HuH-7 (cell line): Measurements from ENCODE around the gene CARD8.
A peak's percentile ranks its signal among the peaks of the same experiment; 100 is the strongest.

ENCODE experiments used
- DNase-seq: peaks from one replicate; pipeline ENCODE4 v3.0.0; 2011; ENCODE audit warnings: low spot score

The CARD8 gene

DNA sequence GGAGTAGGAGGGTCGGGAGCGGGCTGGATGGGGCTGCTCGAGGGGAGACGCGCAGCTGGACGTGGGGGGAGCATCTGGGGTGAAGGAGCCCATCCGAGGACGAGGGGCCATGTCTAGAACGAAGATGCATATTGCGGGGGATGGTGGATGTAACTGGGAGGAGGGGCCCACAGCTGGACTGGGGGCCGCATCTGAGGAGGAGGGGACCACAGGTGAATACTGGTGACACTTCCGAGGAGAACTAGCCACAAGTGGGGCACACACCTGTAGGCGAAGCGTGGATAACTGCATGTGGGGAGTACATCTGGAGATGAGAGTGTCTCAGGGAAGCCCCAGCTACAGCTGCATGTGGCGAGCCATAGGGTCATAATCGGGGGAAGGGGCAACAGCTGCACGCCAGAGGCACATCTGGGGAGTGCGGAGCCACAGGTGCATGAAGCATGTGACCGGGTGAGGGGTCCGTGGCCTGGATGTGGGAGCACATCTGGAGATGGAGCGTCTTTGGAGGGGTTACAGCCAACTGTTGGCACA is 84.8 kb downstream of the CARD8 start:
- no peak for DNase-seq

DNA sequence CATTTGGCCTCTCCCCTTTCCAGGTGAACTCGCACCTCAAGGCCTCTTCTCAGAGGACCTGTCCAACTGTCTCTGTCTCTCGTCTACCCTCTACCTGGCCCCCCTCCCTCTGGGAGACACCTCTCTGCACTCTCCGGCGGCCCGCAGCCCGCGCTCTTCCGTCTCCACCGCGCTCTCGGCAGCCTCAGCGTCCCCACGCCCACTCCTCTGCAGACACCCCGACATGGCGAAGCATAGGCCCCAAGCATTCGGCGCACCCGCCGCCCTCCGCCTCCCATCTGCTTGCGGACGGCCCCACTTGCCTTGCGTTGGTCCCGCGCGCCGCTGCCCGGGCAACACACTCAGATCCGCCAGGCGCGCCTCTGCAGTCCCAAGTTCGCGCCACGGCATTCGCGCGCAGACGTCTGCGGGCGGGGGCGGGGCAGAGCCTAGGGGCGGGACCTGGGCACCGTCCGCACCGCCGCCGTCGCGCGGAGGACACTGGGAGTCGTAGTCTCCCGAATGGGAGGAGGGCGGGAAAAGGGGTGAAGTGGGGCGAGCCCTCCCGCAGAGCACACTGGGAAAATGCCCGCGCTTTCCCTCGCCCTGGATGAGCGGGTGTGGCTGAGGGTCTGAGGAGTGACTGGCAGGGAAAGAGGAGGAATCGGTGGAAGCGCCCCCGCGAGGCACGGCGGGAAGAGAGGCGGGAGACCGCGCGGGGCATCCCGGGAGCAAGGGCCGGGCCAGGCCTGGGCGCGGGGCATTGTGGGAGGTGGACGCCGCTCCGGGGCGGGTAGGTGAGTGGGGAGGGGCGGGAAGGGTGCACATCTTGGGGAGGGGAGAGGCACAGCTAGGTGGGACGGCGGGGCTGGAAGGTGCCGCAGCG is 85.5 kb downstream of the CARD8 start, which contains the start of the genes LIG1 and ZSWIM9:
Gene LIG1, minus strand, starts transcription at position 406 of the 865 bp plus-strand sequence. CDS start 4,778 bp downstream, outside the sequence.
Gene ZSWIM9, plus strand, starts transcription at position 742 of the 865 bp plus-strand sequence. CDS start 1,123 bp downstream, outside the sequence.
- DNase-seq, result peak; percentile 98

DNA sequence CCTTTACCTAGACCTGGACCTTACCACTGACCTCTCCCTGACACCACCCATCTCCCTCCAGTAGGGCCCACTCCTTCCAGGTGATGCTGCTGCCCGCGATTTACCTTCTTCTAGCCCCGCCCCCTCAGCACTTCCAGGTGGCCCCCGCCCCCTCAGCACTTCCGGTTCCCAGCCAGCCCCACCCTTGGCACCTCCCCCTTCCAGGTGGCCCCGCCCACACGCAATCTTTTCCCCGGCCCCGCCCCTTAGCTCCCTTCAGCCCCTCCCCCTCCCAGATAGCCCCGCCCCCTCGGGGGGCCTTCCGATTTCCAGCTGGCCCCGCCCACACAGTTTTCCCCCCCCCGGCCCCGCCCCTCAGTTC is 86.2 kb downstream of the CARD8 start:
- peak; percentile 74 for DNase-seq

DNA sequence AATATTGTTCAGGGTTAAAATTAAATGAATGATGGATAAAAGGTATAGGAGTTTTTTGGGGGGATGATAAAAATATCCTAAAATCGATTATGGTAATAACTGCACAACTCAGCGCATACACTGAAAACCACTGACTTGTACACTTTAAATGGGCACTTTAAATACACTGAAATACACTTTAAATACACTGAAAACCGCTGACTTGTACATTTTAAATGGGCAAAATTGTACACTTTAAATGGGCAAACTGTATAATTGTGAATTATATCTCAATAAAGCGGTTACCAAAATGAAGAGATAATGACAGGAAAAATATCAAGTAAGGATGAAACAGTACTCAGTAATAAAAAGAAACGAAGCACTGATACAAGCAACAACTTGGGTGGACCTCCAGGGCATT is 87.0 kb downstream of the CARD8 start:
- no peak for DNase-seq

DNA sequence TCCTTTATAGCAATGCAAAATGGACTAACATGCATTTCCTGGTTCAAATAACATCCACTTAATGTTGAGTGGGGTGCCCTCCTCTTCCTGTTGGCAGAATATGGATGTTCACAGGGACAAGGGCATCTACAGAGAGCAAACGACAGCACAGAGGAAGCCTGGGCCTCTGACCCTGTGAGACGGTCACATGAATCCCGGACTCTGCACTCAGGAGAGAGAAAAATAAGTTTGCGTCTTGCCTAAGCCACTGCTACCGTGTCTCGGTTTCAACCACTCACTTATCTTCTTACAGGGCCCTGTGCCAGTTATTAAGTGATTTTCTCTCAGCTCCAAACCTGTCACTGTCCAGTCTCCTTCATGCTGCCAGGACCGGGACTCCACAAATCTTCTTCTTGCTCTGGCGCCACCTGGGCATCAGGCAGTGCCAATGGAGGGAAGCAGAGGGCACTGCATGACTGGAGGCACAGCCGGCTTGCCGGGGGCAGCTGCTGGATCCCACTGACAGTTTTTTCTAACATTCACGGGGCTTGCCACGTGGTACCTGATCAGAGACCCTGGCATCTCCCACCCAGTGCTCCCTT is 97.4 kb downstream of the CARD8 start:
- DNase-seq, result no peak
